ENCODE measurements around the gene FEZ2.

The FEZ2 gene

GRCh38 chr2:36526226-36526625 is 71.7 kb downstream of the FEZ2 start:
- no peak for DNase-seq

DNA sequence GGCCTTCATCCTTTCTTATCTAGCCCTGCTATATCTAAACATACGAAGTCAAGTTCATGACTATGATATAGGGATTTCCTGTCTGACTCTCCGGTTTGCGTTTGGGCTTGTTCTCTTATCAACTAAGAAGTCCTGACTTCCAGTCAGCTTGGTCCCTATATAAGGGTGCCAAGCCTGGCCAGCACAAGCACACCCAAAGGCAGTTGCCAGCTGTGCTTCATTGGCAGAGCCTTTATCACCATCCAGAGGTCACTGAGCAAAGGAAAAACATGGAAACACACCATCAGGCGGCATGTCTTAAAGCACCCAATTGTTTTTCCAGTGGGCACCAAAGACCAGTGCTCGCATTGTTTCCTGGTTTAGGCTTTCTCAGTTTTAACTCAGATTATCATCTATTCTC is 72.7 kb downstream of the FEZ2 start:
- no peak for DNase-seq

DNA sequence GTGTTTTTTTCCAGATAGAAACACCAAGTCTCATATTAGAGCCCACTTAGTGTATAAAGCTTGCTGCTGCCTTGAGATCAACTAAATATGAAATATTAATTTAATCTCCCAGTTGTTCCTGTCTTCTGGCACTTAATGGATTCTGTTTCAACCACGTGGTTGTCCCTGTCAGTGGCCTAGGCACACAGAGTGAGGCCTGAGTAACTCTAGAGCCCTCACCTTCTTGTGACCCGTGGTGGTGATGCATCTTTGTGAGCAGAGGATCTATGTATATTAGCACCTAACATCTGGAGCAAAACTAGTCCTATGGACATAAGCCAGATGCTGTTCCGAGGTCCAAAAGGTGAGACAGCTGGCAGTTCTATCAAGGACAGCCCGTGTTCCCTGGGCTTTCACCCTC is 74.8 kb downstream of the FEZ2 start:
- no peak for DNase-seq

- DNase-seq = no peak
Measured at GRCh38 chr2:36520431-36520830, 77.5 kb downstream of the FEZ2 start.

DNA sequence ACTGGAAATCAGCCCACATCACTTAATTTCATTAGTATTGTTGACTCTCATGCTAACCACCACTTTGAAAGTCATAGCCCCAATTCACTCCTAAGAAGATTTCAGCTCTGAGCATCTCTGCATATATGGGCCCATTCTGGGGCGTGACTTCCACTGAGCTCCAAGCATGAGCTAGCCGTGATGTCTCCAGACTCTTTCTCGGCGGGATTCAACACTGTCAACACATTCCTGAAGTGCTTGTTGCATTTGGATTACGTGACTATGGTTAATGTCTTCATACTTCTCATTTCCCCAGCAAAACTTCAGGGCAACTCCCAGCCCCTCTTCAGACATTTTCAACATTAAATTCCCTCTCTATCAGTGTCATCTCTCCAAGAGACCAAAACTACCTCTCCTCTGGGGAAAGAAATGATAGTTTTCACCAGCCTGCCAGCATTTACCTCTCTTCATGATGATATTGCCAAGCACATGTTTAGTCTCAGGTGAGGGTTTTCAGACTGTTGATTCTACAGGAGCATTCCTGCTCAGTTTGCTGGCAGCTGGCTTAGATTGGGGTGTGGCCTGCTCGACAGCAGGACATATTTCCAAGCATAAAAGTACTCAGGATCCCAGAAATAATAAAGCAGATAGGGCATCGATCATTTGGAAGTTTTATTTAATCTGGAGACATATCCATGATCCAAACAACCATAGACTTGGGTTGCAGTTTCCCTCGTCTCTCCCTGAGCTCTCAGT is 81.7 kb downstream of the FEZ2 start:
- no peak for DNase-seq

- no peak for DNase-seq
Measured at GRCh38 chr2:36515538-36515937, 82.4 kb downstream of the FEZ2 start.

DNA sequence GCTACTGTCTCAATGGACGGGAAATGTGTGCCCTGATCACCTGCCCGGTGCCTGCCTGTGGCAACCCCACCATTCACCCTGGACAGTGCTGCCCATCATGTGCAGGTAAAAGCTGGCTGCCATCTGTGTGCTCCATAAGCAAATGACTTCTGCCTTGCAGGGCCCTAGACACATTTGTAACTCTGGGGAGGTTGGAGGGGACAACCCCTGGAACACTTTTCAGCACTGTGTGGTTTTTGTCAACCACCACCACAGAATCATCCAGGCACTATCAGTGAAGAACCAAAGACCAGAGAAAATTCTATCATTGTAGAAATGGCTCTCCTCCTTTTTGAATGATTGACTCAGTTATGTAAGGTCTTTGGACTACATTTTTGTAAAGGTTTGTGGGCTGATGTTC is 84.3 kb downstream of the FEZ2 start:
- no peak for DNase-seq

- no peak for DNase-seq
Measured at GRCh38 chr2:36512705-36513104, 85.3 kb downstream of the FEZ2 start.

GRCh38 chr2:36511858-36512603 is 85.9 kb downstream of the FEZ2 start:
- DNase-seq = no peak

GRCh38 chr2:36509075-36509474 is 88.9 kb downstream of the FEZ2 start:
- DNase-seq = no peak

GRCh38 chr2:36507408-36507812 is 90.6 kb downstream of the FEZ2 start:
- DNase-seq = no peak
